OCI-LY7 (cell line): ENCODE data around the gene C10orf143. TPM values are rescaled to one million over a fixed set of nuclear protein-coding genes. Genes with fewer than 3 reads are reported as not detected.
A peak's percentile ranks its signal among the peaks of the same experiment; 100 is the strongest.

ENCODE experiments used
- BruUV-seq: library from RNA; stranded (reverse); fragments of 400-500 nt; replicated peaks from 2 replicates; lab custom pipeline; 2021; lab: Mats Ljungman, UMichigan
- CTCF ChIA-PET: fragments of 300-600 bp; sonication (Branson Sonifier 250); formaldehyde crosslinking; loops from one replicate; lab custom pipeline; 2022; ENCODE audit warnings: antibody characterized with exemption; ENCODE audit not compliant: unreplicated experiment; lab: Charles Lee
- POLR2A ChIA-PET: fragments of 300-600 bp; sonication (Branson Sonifier 250); formaldehyde crosslinking; loops from one replicate; lab custom pipeline; 2022; ENCODE audit warnings: antibody characterized with exemption; lab: Charles Lee
- DNase-seq: peaks from one replicate; pipeline ENCODE4 v3.0.0-alpha.2; 2015; ENCODE audit warnings: low spot score
- H2AFZ ChIP-seq: fragments of 200-600 bp; sonication (generic), shearing (Covaris generic); 2 replicates; pipeline ENCODE4 v1.6.1; 2014; ENCODE audit warnings: mild to moderate bottlenecking, antibody characterized with exemption, low read length, moderate library complexity
- H3K27ac ChIP-seq: fragments of 200-600 bp; sonication (generic); 2 replicates; pipeline ENCODE4 v1.5.1; 2014; ENCODE audit warnings: mixed run types, low read depth, mild to moderate bottlenecking, moderate library complexity, low read length, inconsistent platforms; ENCODE audit not compliant: poor library complexity, severe bottlenecking
- H3K36me3 ChIP-seq: fragments of 200-600 bp; sonication (generic); 2 replicates; pipeline ENCODE4 v1.6.1; 2014; ENCODE audit warnings: mild to moderate bottlenecking, antibody characterized with exemption, low read length, moderate library complexity, mixed read lengths; ENCODE audit not compliant: insufficient read depth
- H3K4me1 ChIP-seq: fragments of 200-600 bp; sonication (generic); 2 replicates; pipeline ENCODE4 v1.5.1; 2014; ENCODE audit warnings: mild to moderate bottlenecking, low read length; ENCODE audit not compliant: insufficient read depth, poor library complexity, severe bottlenecking
- H3K4me2 ChIP-seq: fragments of 200-600 bp; sonication (generic); 2 replicates; pipeline ENCODE4 v1.6.1; 2014; ENCODE audit warnings: mild to moderate bottlenecking, low read length
- H3K4me3 ChIP-seq: fragments of 200-600 bp; sonication (generic); 2 replicates; pipeline ENCODE4 v1.5.1; 2014; ENCODE audit warnings: mild to moderate bottlenecking, low read depth, low read length; ENCODE audit not compliant: poor library complexity, severe bottlenecking
- H3K79me2 ChIP-seq: fragments of 200-600 bp; sonication (generic); 2 replicates; pipeline ENCODE4 v1.6.1; 2016; ENCODE audit warnings: low read depth, mild to moderate bottlenecking, low read length, moderate library complexity, mixed read lengths; ENCODE audit not compliant: insufficient read depth
- H3K9me2 ChIP-seq: fragments of 200-600 bp; sonication (generic); 2 replicates; pipeline ENCODE4 v1.6.1; 2016; ENCODE audit warnings: mild to moderate bottlenecking, low read length, mixed read lengths; ENCODE audit not compliant: insufficient read depth
- H3K9me3 ChIP-seq: fragments of 200-600 bp; sonication (generic); 2 replicates; pipeline ENCODE4 v1.6.1; 2014; ENCODE audit warnings: mild to moderate bottlenecking, mixed run types, low read length, mixed read lengths
- H4K20me1 ChIP-seq: fragments of 200-600 bp; sonication (generic); 2 replicates; pipeline ENCODE4 v1.6.1; 2014; ENCODE audit warnings: mild to moderate bottlenecking, antibody characterized with exemption, low read length, moderate library complexity, mixed read lengths; ENCODE audit not compliant: insufficient read depth
- EZH2phosphoT487 ChIP-seq: fragments of 200-600 bp; sonication (generic); IDR thresholded peaks from 2 replicates; pipeline ENCODE4 v1.6.1; 2018; ENCODE audit warnings: low read depth, borderline replicate concordance, mild to moderate bottlenecking, mixed run types, antibody characterized with exemption, low read length, moderate library complexity, mixed read lengths
- intact Hi-C: fragments of 100-400 bp; cut with micrococcal nuclease; formaldehyde crosslinking; loops from one replicate; pipeline ENCODE4 v1.10.0; 2022; ENCODE audit not compliant: unreplicated experiment
- total RNA-seq, 2 experiments: library from RNA; depleted of rRNA in 1 of 2; stranded (reverse); fragments of >200 nt in 1 of 2; shearing (Covaris generic) in 1 of 2; gene quantifications; 2 replicates each; pipeline ENCODE4 v1.2.3, GENCODE V29; 2014 to 2022
- TF ChIP-seq, protein P1 (sequence below): fragments of 200-600 bp; sonication (generic); conservative IDR thresholded peaks from 2 replicates; pipeline ENCODE4 v1.5.1; 2014; ENCODE audit warnings: mild to moderate bottlenecking, antibody characterized with exemption, low read length, moderate library complexity, mixed read lengths

C10orf143 gene
- total RNA-seq, 2 experiments from 2014 or later: 0.88 to 6.4 TPM

DNA sequence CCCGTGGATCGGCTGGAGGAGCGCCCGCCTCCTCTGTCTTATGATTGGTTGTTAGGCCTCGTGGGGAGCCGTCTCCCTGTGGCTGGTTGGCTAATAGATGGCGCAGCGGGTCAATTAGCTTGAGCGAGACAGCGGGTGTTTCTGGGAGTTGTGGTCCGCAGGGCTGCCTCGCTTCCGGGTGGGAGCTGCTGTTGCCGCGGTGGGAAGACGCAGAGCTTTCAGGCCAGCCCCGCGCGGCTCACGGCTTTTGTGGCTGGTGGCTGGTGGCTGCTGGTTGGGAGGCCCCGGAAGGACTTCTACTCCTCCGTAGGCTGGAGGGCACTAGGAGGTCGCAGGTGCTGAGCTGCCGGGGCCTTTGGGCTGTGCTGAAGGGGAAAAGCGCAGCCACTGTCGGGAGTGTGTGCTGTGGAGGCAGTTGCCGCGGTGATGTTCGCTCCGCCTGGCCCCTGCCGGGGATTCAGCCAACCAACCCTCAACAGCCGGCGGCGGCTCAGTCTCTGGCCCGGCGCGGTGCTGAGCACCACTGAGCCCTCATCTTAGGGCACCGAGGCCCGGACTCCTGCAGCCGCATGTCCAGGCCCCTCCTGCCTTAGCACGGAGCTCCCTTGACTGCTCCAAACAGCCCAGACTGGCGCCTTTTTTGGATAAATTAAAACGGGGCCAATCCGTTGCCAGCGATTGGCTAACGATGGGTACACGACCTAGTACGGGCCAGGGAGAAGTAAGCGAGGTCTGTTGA, 652 bp upstream of the C10orf143 start:
- Histone ChIP-seq H3K27ac (peak overlapping the region; percentile 80), H3K9me2 (no peaks in the 10 kb centered on the region), H3K4me3 (peak overlapping the region; percentile 95), H3K79me2 (peaks cover 28% of the 10 kb centered on the region), H2AFZ (peak overlapping the region; percentile 58), H3K9me3 (no peaks in the 10 kb centered on the region), H3K36me3 (no peaks in the 10 kb centered on the region; the same call in 1 of the 2 replicates), H3K4me2 (peak overlapping the region; percentile 98), H4K20me1 (peaks cover 10% of the 10 kb centered on the region; the same call in 1 of the 2 replicates), H3K4me1 (peaks cover 36% of the 10 kb centered on the region)
- DNase-seq: peak; percentile 98
- intact Hi-C loops: loop anchor here (1.0 kb wide), 1 partner anchor 25 kb away; the partner anchor contains the start of gene GLRX3
- TF ChIP-seq, protein P1, sequence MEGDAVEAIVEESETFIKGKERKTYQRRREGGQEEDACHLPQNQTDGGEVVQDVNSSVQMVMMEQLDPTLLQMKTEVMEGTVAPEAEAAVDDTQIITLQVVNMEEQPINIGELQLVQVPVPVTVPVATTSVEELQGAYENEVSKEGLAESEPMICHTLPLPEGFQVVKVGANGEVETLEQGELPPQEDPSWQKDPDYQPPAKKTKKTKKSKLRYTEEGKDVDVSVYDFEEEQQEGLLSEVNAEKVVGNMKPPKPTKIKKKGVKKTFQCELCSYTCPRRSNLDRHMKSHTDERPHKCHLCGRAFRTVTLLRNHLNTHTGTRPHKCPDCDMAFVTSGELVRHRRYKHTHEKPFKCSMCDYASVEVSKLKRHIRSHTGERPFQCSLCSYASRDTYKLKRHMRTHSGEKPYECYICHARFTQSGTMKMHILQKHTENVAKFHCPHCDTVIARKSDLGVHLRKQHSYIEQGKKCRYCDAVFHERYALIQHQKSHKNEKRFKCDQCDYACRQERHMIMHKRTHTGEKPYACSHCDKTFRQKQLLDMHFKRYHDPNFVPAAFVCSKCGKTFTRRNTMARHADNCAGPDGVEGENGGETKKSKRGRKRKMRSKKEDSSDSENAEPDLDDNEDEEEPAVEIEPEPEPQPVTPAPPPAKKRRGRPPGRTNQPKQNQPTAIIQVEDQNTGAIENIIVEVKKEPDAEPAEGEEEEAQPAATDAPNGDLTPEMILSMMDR: no peak
- TF ChIP-seq EZH2phosphoT487: no peak
- POLR2A ChIA-PET: interaction anchor here (0.5 to 3.2 kb wide), 10 partner anchors 12 to 40 kb away, joined by 3 to 64 read pairs (median 4); partner anchors contain the start of gene GLRX3
- TSS peak; percentile 90 for BruUV-seq
- CTCF ChIA-PET: interaction anchor here (0.5 to 1.4 kb wide), 3 partner anchors 17 to 27 kb away, joined by 3 to 5 read pairs (median 4); partner anchors contain the start of gene GLRX3

DNA sequence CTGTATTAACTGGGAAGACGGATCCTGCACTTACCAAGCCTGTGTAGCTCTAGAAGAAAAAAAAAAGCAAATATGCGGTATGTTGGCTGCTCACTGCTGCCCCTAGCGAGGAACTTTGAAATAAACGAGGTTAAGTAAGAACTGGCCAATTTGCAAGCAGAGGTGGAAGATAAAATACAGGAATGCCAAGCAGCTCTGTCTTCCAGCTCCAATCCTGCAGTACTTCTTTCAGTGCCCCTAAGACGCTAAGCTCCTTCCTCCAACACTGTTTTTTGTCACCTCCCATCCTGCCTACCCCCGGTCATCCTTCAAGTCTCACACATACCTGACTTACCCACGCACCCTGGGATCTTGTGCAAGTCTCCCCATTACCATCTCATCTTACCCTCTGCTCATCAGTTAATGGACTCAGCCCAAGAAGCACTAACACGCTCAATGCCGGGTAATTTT, 809 bp downstream of the C10orf143 start:
- peaks cover 28% of the 10 kb centered on the region for H3K79me2 ChIP-seq
- peaks cover 36% of the 10 kb centered on the region for H3K4me1 ChIP-seq
- DNase-seq: peak; percentile 82
- H3K9me3 ChIP-seq: no peaks in the 10 kb centered on the region
- TF ChIP-seq, protein P1: peak; percentile 86
- no peak for TF ChIP-seq EZH2phosphoT487
- H3K4me3 ChIP-seq: peak overlapping the region; percentile 95
- H3K9me2 ChIP-seq: no peaks in the 10 kb centered on the region
- H2AFZ ChIP-seq: peak overlapping the region; percentile 58
- ChIA-PET POLR2A (interaction anchor here (1.0 to 3.2 kb wide), 7 partner anchors 11 to 36 kb away, joined by 3 to 64 read pairs (median 4); partner anchors contain the start of gene GLRX3), CTCF (interaction anchor here (0.7 to 1.4 kb wide), 2 partner anchors 21 to 32 kb away, joined by 3 read pairs; no protein-coding TSS in a partner anchor)
- intact Hi-C loops: loop anchor here (1.0 kb wide), 1 partner anchor 32 kb away; no protein-coding TSS in a partner anchor
- peak overlapping the region; percentile 98 for H3K4me2 ChIP-seq
- peak overlapping the region; percentile 80 for H3K27ac ChIP-seq
- H3K36me3 ChIP-seq: peaks cover 3% of the 10 kb centered on the region
- H4K20me1 ChIP-seq: peaks cover 10% of the 10 kb centered on the region; the same call in 1 of the 2 replicates
- BruUV-seq: TSS peak; percentile 82
